Esophagus squamous epithelium (tissue), 4 donors: Measurements from ENCODE around the gene BNIPL.

Experiments
- POLR2A ChIP-seq, 4 donors: fragments of 450-650 bp; IDR thresholded peaks; one replicate each; pipeline ENCODE4 v1.6.1; 2017; ENCODE audit warnings: antibody characterized with exemption in 4 of 4, mild to moderate bottlenecking in 4 of 4, moderate library complexity in 3 of 4
- TF ChIP-seq, protein P1 (sequence below), 6 experiments: fragments of 450-650 bp in 4 of 6; fragments of 200-600 bp in 2 of 6; sonication (generic) in 2 of 6; IDR thresholded peaks; one replicate each; pipeline ENCODE4 v1.5.1; 2016 to 2019; ENCODE audit warnings: antibody characterized with exemption in 6 of 6, mild to moderate bottlenecking in 4 of 6, moderate library complexity in 4 of 6

- TF ChIP-seq, protein P1, sequence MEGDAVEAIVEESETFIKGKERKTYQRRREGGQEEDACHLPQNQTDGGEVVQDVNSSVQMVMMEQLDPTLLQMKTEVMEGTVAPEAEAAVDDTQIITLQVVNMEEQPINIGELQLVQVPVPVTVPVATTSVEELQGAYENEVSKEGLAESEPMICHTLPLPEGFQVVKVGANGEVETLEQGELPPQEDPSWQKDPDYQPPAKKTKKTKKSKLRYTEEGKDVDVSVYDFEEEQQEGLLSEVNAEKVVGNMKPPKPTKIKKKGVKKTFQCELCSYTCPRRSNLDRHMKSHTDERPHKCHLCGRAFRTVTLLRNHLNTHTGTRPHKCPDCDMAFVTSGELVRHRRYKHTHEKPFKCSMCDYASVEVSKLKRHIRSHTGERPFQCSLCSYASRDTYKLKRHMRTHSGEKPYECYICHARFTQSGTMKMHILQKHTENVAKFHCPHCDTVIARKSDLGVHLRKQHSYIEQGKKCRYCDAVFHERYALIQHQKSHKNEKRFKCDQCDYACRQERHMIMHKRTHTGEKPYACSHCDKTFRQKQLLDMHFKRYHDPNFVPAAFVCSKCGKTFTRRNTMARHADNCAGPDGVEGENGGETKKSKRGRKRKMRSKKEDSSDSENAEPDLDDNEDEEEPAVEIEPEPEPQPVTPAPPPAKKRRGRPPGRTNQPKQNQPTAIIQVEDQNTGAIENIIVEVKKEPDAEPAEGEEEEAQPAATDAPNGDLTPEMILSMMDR (IDR thresholded peaks at IDR 0.05) = peak; percentile 65 to 86 (median 82)
- no peak for TF ChIP-seq POLR2A (IDR thresholded peaks at IDR 0.05)
These were observed 40.5 kb upstream of the BNIPL start for GRCh38 chr1:150995896-150996295.
